ENCODE data around the gene FAM219B.
A peak's percentile ranks its signal among the peaks of the same experiment; 100 is the strongest.
"Not testable (repeated sequence)": the region's sequence is repeated elsewhere in the genome, so short reads cannot be mapped to it uniquely, and the experiment has no call there.

FAM219B gene

GRCh38 chr15:74902295-74903075 lies 4.2 kb downstream of the FAM219B start:
- no peak for DNase-seq

GRCh38 chr15:74901612-74902063 lies 5.0 kb downstream of the FAM219B start:
- DNase-seq: peak; percentile 52

GRCh38 chr15:74897300-74897701 lies 9.3 kb downstream of the FAM219B start:
- DNase-seq: no peak

- DNase-seq: no peak
These were observed 10.3 kb downstream of the FAM219B start for GRCh38 chr15:74896316-74896715.

GRCh38 chr15:74895830-74896229 lies 10.8 kb downstream of the FAM219B start:
- DNase-seq: no peak

- DNase-seq: not testable (repeated sequence)
These were observed 12.3 kb downstream of the FAM219B start for GRCh38 chr15:74894383-74894782.

GRCh38 chr15:74893627-74894026 lies 13.0 kb downstream of the FAM219B start:
- no peak for DNase-seq

- DNase-seq: no peak
These were observed 13.7 kb downstream of the FAM219B start for GRCh38 chr15:74892931-74893330.

GRCh38 chr15:74892313-74892712 lies 14.3 kb downstream of the FAM219B start:
- no peak for DNase-seq

- no peak for DNase-seq
These were observed 15.2 kb downstream of the FAM219B start for GRCh38 chr15:74891469-74891868.

- no peak for DNase-seq
These were observed 16.0 kb downstream of the FAM219B start for GRCh38 chr15:74890665-74890960.

- peak; percentile 77 for DNase-seq
These were observed 16.6 kb downstream of the FAM219B start, which contains the start of gene MPI for GRCh38 chr15:74889883-74890664. Gene MPI (plus strand): TSS chr15:74890042. CDS start chr15:74890074, 32 bp downstream.

GRCh38 chr15:74889390-74889882 lies 17.2 kb downstream of the FAM219B start:
- no peak for DNase-seq

GRCh38 chr15:74888716-74889115 lies 17.9 kb downstream of the FAM219B start:
- DNase-seq: no peak

- DNase-seq: not testable (repeated sequence)
These were observed 19.0 kb downstream of the FAM219B start for GRCh38 chr15:74887537-74888193.

GRCh38 chr15:74885461-74885860 lies 21.2 kb downstream of the FAM219B start:
- DNase-seq: no peak

GRCh38 chr15:74884428-74885223 lies 22.0 kb downstream of the FAM219B start:
- no peak for DNase-seq

- no peak for DNase-seq
These were observed 24.1 kb downstream of the FAM219B start for GRCh38 chr15:74882528-74882927.

GRCh38 chr15:74878273-74878672 lies 28.4 kb downstream of the FAM219B start:
- no peak for DNase-seq

GRCh38 chr15:74873756-74874424 lies 32.8 kb downstream of the FAM219B start:
- no peak for DNase-seq

GRCh38 chr15:74873036-74873755 lies 33.5 kb downstream of the FAM219B start, which contains the start of gene SCAMP2:
Gene SCAMP2 (minus strand): TSS chr15:74873365. CDS start chr15:74873255, 110 bp downstream.
- DNase-seq: peak; percentile 79

All from activated T-cell treated with anti-CD3 and anti-CD28 coated beads for 4 hours (primary cell).